ENCODE results near the gene BEST2. TPM values are rescaled to one million over a fixed set of nuclear protein-coding genes. Genes with fewer than 3 reads are reported as not detected.

Gene BEST2
- total RNA-seq, 1 experiment from 2014 or later, result 0.10 TPM

DNA sequence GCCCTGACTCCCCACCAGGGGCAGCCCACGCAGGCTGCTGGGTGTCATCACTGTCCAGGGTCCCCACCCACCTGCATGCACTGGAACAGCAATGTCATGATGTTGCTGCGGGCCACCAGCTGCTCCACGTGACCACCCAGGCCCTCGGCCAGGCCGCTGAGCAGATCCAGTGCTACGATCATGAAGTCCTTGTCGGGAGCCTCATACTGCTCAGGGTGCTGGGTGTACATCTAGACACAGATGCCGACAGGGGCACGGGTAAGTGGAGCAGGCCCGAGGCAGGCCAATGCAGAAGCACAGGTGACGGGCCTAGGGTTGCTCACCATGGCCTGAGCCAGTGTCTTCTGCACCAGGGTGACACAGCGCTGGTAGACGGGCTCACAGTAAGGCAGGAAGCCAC lies 46.4 kb upstream of the BEST2 start (continued):
- TF ChIP-seq, protein P1, sequence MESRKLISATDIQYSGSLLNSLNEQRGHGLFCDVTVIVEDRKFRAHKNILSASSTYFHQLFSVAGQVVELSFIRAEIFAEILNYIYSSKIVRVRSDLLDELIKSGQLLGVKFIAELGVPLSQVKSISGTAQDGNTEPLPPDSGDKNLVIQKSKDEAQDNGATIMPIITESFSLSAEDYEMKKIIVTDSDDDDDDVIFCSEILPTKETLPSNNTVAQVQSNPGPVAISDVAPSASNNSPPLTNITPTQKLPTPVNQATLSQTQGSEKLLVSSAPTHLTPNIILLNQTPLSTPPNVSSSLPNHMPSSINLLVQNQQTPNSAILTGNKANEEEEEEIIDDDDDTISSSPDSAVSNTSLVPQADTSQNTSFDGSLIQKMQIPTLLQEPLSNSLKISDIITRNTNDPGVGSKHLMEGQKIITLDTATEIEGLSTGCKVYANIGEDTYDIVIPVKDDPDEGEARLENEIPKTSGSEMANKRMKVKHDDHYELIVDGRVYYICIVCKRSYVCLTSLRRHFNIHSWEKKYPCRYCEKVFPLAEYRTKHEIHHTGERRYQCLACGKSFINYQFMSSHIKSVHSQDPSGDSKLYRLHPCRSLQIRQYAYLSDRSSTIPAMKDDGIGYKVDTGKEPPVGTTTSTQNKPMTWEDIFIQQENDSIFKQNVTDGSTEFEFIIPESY (IDR thresholded peaks at IDR 0.05; ENCODE audit: extremely low read depth, insufficient replicate concordance, low read length), result no peak
- no peak for TF ChIP-seq ELF1 (IDR thresholded peaks at IDR 0.05; ENCODE audit: borderline replicate concordance, low read depth)
- TF ChIP-seq SIN3A (IDR thresholded peaks at IDR 0.05; ENCODE audit: low read depth), result no peak
- no peak for TF ChIP-seq SP1 (IDR thresholded peaks at IDR 0.05; ENCODE audit: low read depth)
- no peak for TF ChIP-seq ZFX (IDR thresholded peaks at IDR 0.05)
- TF ChIP-seq POLR2AphosphoS5 (IDR thresholded peaks at IDR 0.05; ENCODE audit: low read depth, low read length), result no peak
- TF ChIP-seq CEBPB (IDR thresholded peaks at IDR 0.05; ENCODE audit: low read depth), result no peak
- TF ChIP-seq EZH2 (IDR thresholded peaks at IDR 0.05), result no peak

DNA sequence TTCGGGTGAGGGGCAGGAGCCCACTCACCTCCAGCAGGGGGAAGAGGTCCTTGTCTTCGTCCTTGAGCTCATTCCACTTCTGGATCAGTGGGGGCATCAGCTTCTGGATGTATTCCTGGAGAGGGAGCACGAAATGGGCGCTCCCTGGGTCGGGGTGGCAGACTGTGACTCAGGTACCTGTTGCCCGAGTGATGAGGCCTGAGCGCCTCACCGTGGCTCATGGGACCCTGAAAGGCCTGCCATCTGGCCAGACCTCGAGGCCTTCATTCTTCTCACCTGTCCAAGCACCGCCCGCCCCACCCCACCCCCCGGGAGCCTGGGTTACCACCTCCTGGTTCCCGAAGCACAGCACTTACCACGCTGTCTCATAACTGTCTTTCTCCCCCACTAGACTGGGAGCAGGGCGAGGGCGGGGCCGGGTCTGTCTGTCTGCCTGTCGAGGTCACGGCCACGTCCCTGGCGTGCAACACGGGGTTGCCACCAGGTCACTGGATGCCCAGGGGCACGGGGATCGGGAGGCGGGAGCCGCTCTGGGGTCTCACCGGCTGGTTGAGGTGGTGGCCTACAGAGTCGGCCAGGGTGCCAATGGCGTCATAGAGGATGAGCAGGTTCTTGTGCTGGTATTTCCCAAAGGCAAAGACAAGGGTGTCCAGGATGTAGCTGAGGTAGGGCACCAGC lies 45.8 kb upstream of the BEST2 start:
- Histone ChIP-seq H4K20me1 (ENCODE audit: insufficient read depth) (no peaks in the 10 kb centered on the region), H2AFZ (ENCODE audit: low read depth, low read length, poor library complexity, severe bottlenecking) (no peak overlapping the region), H3K4me3 (replicated peaks in 1 of 2; ENCODE audit: low read depth in 1 of 2, low read length in 2 of 2) (no peak overlapping the region), H3K4me1 (ENCODE audit: control insufficient read depth in 1 of 2, insufficient read depth in 2 of 2, low read length in 2 of 2) (no peaks in the 10 kb centered on the region), H3K36me3 (ENCODE audit: control insufficient read depth in 1 of 2, insufficient read depth in 2 of 2, low read length in 2 of 2) (peaks cover 54 to 74% of the 10 kb centered on the region in 2 experiments), H3K27ac (ENCODE audit: low read depth, low read length) (no peak overlapping the region), H3K27me3 (ENCODE audit: insufficient read depth, low read length) (no peaks in the 10 kb centered on the region), H3K4me2 (ENCODE audit: low read length) (no peak overlapping the region), H3K79me2 (ENCODE audit: insufficient read depth, low read length) (peaks cover 12% of the 10 kb centered on the region; the same call in 1 of the 2 replicates), H3K9ac (ENCODE audit: low read length) (no peak overlapping the region), H3K9me3 (ENCODE audit: control insufficient read depth in 1 of 2, insufficient read depth in 1 of 2, low read depth in 1 of 2, low read length in 2 of 2) (no peaks in the 10 kb centered on the region), H3K9me2 (ENCODE audit: insufficient read depth) (no peaks in the 10 kb centered on the region)
- ATAC-seq (no peak), DNase-seq (ENCODE audit: low read depth, low spot score) (no peak)
- TF ChIP-seq EZH2 (IDR thresholded peaks at IDR 0.05), result no peak
- TF ChIP-seq YY1 (IDR thresholded peaks at IDR 0.05; ENCODE audit: extremely low read depth, insufficient replicate concordance, low read depth, low read length), result no peak
- intact Hi-C loops (cut with micrococcal nuclease), result no loop called here
- no TSS peak for BruUV-seq (replicated peaks)
- RAD21 ChIA-PET (ENCODE audit: low non-redundant PET in 1 of 2, low total read pairs in 2 of 2, uncharacterized antibody in 2 of 2, unreplicated experiment in 2 of 2), result no interaction called here
- POLR2A ChIA-PET, result no interaction called here
- CTCF ChIA-PET, result no interaction called here

Measured in HCT116 (cell line).